GM21447 (cell line): ENCODE results near the gene LDAH.

Experiments used
- ATAC-seq: cut with Tn5 transposase; IDR thresholded peaks from one replicate; pipeline ENCODE4 v1.9.1; 2021; ENCODE audit not compliant: unreplicated experiment

LDAH gene

GRCh38 chr2:20781656-20782265, 41.1 kb downstream of the LDAH start:
- ATAC-seq, result peak; percentile 87

GRCh38 chr2:20771299-20771698, 51.6 kb downstream of the LDAH start:
- no peak for ATAC-seq

- ATAC-seq, result no peak
Measured at GRCh38 chr2:20766798-20767644, 55.9 kb downstream of the LDAH start.

GRCh38 chr2:20766213-20766612, 56.7 kb downstream of the LDAH start:
- no peak for ATAC-seq

- no peak for ATAC-seq
Measured at GRCh38 chr2:20762945-20763683, 59.8 kb downstream of the LDAH start.

GRCh38 chr2:20759487-20759886, 63.4 kb downstream of the LDAH start:
- ATAC-seq, result no peak

GRCh38 chr2:20758997-20759396, 63.9 kb downstream of the LDAH start:
- ATAC-seq, result peak; percentile 88

- no peak for ATAC-seq
Measured at GRCh38 chr2:20757405-20758090, 65.4 kb downstream of the LDAH start.

- ATAC-seq, result no peak
Measured at GRCh38 chr2:20755132-20755800, 67.6 kb downstream of the LDAH start.

- no peak for ATAC-seq
Measured at GRCh38 chr2:20752293-20752692, 70.6 kb downstream of the LDAH start.

GRCh38 chr2:20747317-20747716, 75.6 kb downstream of the LDAH start:
- ATAC-seq, result no peak

GRCh38 chr2:20745924-20746555, 76.9 kb downstream of the LDAH start:
- no peak for ATAC-seq

- ATAC-seq, result peak; percentile 98
Measured at GRCh38 chr2:20744366-20745335, 78.2 kb downstream of the LDAH start.

- no peak for ATAC-seq
Measured at GRCh38 chr2:20738772-20739171, 84.1 kb downstream of the LDAH start.

GRCh38 chr2:20737505-20737904, 85.4 kb downstream of the LDAH start:
- peak; percentile 99 for ATAC-seq

- ATAC-seq, result no peak
Measured at GRCh38 chr2:20728114-20728758, 94.7 kb downstream of the LDAH start.

GRCh38 chr2:20726913-20727312, 96.0 kb downstream of the LDAH start:
- no peak for ATAC-seq

- no peak for ATAC-seq
Measured at GRCh38 chr2:20725782-20726181, 97.1 kb downstream of the LDAH start.
